Pancreas (tissue), 10 donors: ENCODE results near the gene SORBS2. TPM values are rescaled to one million over a fixed set of nuclear protein-coding genes. Genes with fewer than 3 reads are reported as not detected.

Source experiments
- ATAC-seq, 4 donors: fragments of 200-7000 bp; cut with Tn5 transposase; one replicate each; pipeline versions ENCODE4 v1.8.0 to v1.9.1; 2020; ENCODE audit warnings: mild to moderate bottlenecking in 4 of 4, moderate library complexity in 4 of 4
- DNase-seq, 6 donors: peaks; one replicate each; pipeline ENCODE4 v3.0.0-alpha.2; 2020
- FAIRE-seq: peaks from 2 replicates; lab custom pipeline; 2012; peaks lifted over from hg19 to GRCh38; lab: Jason Lieb, UNC
- H3K27ac ChIP-seq, 4 donors: fragments of 200-600 bp; sonication (generic); 1 replicate in 3 of 4; 2 replicates in 1 of 4; pipeline versions ENCODE4 v1.5.0 to v1.8.0; 2020
- H3K27me3 ChIP-seq, 4 donors: fragments of 200-600 bp; one replicate each; pipeline ENCODE4 v1.8.0; 2021
- H3K36me3 ChIP-seq, 3 donors: fragments of 200-600 bp; sonication (generic) in 1 of 3; one replicate each; pipeline versions ENCODE4 v1.5.0 to v1.8.0; 2020 to 2021
- H3K4me1 ChIP-seq, 3 donors: fragments of 200-600 bp; one replicate each; pipeline ENCODE4 v1.8.0; 2021
- H3K4me3 ChIP-seq, 4 donors: fragments of 200-600 bp; sonication (generic) in 2 of 4; one replicate each; pipeline versions ENCODE4 v1.5.0 to v1.8.0; 2020 to 2021
- H3K9me3 ChIP-seq, 4 donors: fragments of 200-600 bp; one replicate each; pipeline ENCODE4 v1.8.0; 2021
- CTCF ChIP-seq, 4 donors: fragments of 200-600 bp; sonication (generic) in 3 of 4; IDR thresholded peaks; one replicate each; pipeline versions ENCODE4 v1.5.0 to v1.8.0; 2021; ENCODE audit warnings: antibody characterized with exemption in 4 of 4
- WGBS, 2 donors: extraction: QIAGEN DNeasy Blood & Tissue Kit; methylation state at CpG; one replicate each; pipeline ENCODE4 v1.1.7; 2013; 5-methylcytosine and 5-hydroxymethylcytosine counted together
- intact Hi-C, 3 donors: fragments of 100-400 bp; cut with DNase I; formaldehyde crosslinking; loops; one replicate each; pipeline versions ENCODE4 v1.11.1 to v1.14.2; 2022
- polyA plus RNA-seq, 2 donors: library from polyadenylated mRNA; stranded (reverse); fragments of 200-250 nt; gene quantifications; one replicate each; pipeline ENCODE4 v1.2.3, GENCODE V29; 2013
- total RNA-seq, 6 donors: library from RNA; stranded (reverse); fragmentation: NEBNext Ultra II Directional in 4 of 6; extraction: Animal tissue kit (Norgen Biotek cat#: 25700) in 4 of 6; gene quantifications; one replicate each; pipeline versions ENCODE4 v1.2.1 to v1.2.4, GENCODE V29; 2021 to 2023
- donor health status: healthy with polysubstance abuse.
- donor health status: DM: no; HTN: no; CAD: no; lungs with moderate emphysema.
- donor health status: DM: no; HTN: no; CAD: no.
- donor health status: control.
- donor health status: control.
- donor health status: Bipolar disorder and iron deficiency.
- donor health status: DM: yes; HTN: yes; CAD: no.
- donor health status: DM: no; HTN: no; CAD: no.
- donor health status: DM: no; HTN: no; CAD: no.
- donor health status: DM: yes; HTN: yes; CAD: no.

SORBS2 gene
- total and polyA plus RNA-seq, 8 donors, result 61.7 to 245 (median 140) TPM

DNA sequence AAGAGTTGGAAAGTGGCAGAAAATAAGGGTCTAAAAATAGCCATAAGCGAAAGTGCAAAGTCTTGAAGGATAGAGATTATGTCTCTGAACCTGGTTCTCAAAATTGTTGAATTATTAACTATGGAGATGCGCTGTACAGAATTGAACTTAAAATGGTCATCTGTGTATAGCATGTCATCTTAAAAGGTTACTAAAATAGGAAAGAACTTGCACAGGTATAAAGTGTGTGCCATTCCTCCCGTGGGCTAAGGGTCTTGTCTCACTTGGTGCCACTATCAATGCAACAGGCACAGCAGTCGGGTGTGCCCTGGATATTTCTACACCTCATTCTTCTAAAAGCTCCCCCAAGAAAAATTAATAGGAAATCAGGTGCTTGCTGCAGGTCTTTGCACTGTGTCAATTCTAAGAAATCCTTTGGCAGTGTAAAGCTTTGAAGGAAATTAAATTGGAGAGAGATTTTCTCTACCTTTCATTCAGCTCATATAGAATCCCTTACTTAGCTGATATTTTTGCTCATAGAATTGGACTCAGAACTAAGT, 2.4 kb downstream of the SORBS2 start:
- DNase-seq (no peak), ATAC-seq (peak; percentile 1 to 28 (median 12)), FAIRE-seq (no peak)
- intact Hi-C loops, result no loop called here
- H3K27ac ChIP-seq, result peak overlapping the region; percentile 64 to 93 (median 82)
- peaks cover 3 to 22% (median 9%) of the 10 kb centered on the region in 3 donors for H3K4me1 ChIP-seq
- H3K36me3 ChIP-seq, result no peaks in the 10 kb centered on the region
- H3K9me3 ChIP-seq, result no peaks in the 10 kb centered on the region
- H3K27me3 ChIP-seq, result no peaks in the 10 kb centered on the region
- 10% methylated on average over 4 of the region's 4 CpGs for WGBS, 2 donors
- H3K4me3 ChIP-seq, result peak overlapping the region; percentile 24 to 69 (median 52)
- no peak for TF ChIP-seq CTCF (IDR thresholded peaks at IDR 0.05)

DNA sequence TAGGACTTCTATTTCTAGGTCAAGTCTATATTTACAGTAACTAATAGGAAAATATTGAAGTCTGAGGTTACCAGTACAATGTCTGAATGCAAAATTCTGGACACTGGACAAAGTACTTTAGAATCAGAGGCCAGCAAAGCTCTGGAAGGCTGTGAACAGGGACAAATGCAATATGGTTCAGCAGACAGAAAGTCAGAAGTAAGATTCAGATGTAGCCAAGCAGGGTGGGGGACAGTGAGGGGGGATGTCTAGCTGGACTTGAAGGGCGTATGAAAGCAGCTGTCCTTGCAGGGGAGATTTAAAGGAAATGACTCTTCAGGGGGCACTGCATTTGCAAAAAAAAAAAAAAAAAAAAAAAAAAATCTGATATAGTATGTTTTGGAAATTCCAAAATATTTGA, 2.9 kb downstream of the SORBS2 start:
- TF ChIP-seq CTCF (IDR thresholded peaks at IDR 0.05), result no peak
- H3K27me3 ChIP-seq, result no peaks in the 10 kb centered on the region
- peaks cover 3 to 23% (median 13%) of the 10 kb centered on the region in 3 donors for H3K4me1 ChIP-seq
- H3K4me3 ChIP-seq, result peak overlapping the region; percentile 24 to 69 (median 52)
- H3K9me3 ChIP-seq, result no peaks in the 10 kb centered on the region
- FAIRE-seq (no peak), DNase-seq (no peak), ATAC-seq (peak in 1 of 4 donors; percentile 4)
- intact Hi-C loops, result no loop called here
- H3K27ac ChIP-seq, result peak overlapping the region in 3 of 4 donors; percentile 75 to 93 (median 90)
- WGBS, 2 donors, result 2 to 3% methylated on average over 1 of the region's 1 CpG
- H3K36me3 ChIP-seq, result no peaks in the 10 kb centered on the region

DNA sequence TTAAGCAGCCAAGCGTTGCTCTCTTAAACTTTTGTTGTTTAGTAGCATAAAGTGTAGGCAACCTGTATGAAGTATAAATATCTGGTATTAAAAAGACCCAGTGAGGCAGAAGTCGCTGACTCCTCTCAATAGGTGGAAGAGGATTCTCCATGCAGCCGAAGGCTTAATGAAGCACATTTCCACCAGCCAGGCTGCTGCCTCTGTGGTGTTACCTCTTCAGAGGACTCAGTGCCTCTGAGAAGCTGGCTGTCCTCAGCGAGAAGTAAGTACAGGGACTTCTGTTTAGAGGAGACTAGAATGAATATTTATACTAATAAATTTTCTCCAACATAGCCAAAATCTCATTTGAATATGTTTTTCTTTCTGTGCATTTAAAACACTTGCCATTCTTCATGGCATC, 6.0 kb downstream of the SORBS2 start:
- H3K27ac ChIP-seq, result peak overlapping the region in 2 of 4 donors; percentile 61 to 65
- no peak for FAIRE-seq
- WGBS, 2 donors, result 46 to 51% methylated on average over 4 of the region's 4 CpGs

DNA sequence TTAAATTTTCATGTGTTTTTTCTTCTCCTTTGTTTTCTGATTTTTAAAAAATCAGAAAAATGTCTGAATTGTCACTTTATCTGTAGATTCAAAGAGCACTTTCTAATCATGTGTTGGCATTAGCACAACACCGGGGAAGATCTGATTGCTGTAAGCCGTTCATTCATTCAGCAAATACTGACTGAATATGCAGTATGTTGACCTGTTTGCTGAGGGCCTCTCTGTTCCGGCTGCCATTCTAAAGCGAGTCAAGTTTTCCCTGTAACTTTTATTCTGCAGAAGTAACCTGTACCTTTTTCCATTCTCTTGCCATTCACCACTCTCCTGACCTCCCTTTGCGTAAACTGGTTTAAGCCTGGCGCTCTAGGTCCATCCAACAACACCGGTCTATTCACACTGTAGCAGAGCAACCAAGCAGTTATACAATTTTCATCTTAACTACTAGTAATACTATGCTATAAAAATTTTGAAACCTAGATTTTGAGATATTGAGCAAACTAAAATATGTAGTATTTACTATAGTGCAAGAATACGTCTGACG, 6.7 kb downstream of the SORBS2 start:
- FAIRE-seq (no peak), ATAC-seq (peak in 3 of 4 donors; percentile 19 to 33 (median 22)), DNase-seq (no peak)
- no peaks in the 10 kb centered on the region for H3K36me3 ChIP-seq
- no peaks in the 10 kb centered on the region for H3K27me3 ChIP-seq
- WGBS, 2 donors, result 25 to 40% methylated on average over 9 of the region's 9 CpGs
- H3K9me3 ChIP-seq, result no peaks in the 10 kb centered on the region
- no peak for TF ChIP-seq CTCF (IDR thresholded peaks at IDR 0.05)
- H3K27ac ChIP-seq, result peak overlapping the region in 3 of 4 donors; percentile 19 to 65 (median 61)
- peak overlapping the region in 2 of 4 donors; percentile 10 to 15 for H3K4me3 ChIP-seq
- peaks cover 5 to 41% (median 18%) of the 10 kb centered on the region in 3 donors for H3K4me1 ChIP-seq
- intact Hi-C loops, result no loop called here

More for the DNA sequence above, 6.0 kb downstream of the SORBS2 start:
- no peaks in the 10 kb centered on the region for H3K27me3 ChIP-seq
- no peak for TF ChIP-seq CTCF (IDR thresholded peaks at IDR 0.05)
- peaks cover 5 to 37% (median 18%) of the 10 kb centered on the region in 3 donors for H3K4me1 ChIP-seq
- DNase-seq (no peak), ATAC-seq (peak in 2 of 4 donors; percentile 4 to 10)
- H3K36me3 ChIP-seq, result no peaks in the 10 kb centered on the region
- no peaks in the 10 kb centered on the region for H3K9me3 ChIP-seq
- H3K4me3 ChIP-seq, result peak overlapping the region in 2 of 4 donors; percentile 10 to 15
- intact Hi-C loops, result no loop called here

- DNase-seq (no peak), ATAC-seq (peak in 3 of 4 donors; percentile 15 to 54 (median 30)), FAIRE-seq (no peak)
- Histone ChIP-seq H3K27me3 (no peaks in the 10 kb centered on the region), H3K27ac (peak overlapping the region in 1 of 4 donors; percentile 20), H3K4me3 (no peak overlapping the region), H3K9me3 (no peaks in the 10 kb centered on the region), H3K36me3 (no peaks in the 10 kb centered on the region), H3K4me1 (peaks cover 5 to 50% (median 18%) of the 10 kb centered on the region in 3 donors)
- TF ChIP-seq CTCF (IDR thresholded peaks at IDR 0.05), result no peak
- 54 to 60% methylated on average over 4 of the region's 4 CpGs for WGBS, 2 donors
- intact Hi-C loops, result no loop called here
These were observed 9.0 kb downstream of the SORBS2 start for GRCh38 chr4:185803022-185803421.
